Neural cell (in vitro differentiated cells): ENCODE measurements around the gene CUL3. TPM values are rescaled to one million over a fixed set of nuclear protein-coding genes. Genes with fewer than 3 reads are reported as not detected.
"Not testable (repeated sequence)": the region's sequence is repeated elsewhere in the genome, so short reads cannot be mapped to it uniquely, and the experiment has no call there.

Experiments used
- H2AFZ ChIP-seq: fragments of 200-600, 300-800 bp; sonication (generic), shearing (Covaris generic); 2 replicates; pipeline ENCODE4 v1.6.0; 2014; ENCODE audit warnings: low read depth, mild to moderate bottlenecking, antibody characterized with exemption, low read length, moderate library complexity
- H3F3A ChIP-seq: fragments of 200-600 bp; shearing (Covaris generic); 2 replicates; pipeline ENCODE4 v1.6.1; 2016; ENCODE audit warnings: mild to moderate bottlenecking, moderate library complexity, mixed read lengths, antibody characterized with exemption, low read length; ENCODE audit not compliant: insufficient read depth, poor library complexity, severe bottlenecking
- H3K27ac ChIP-seq: fragments of 200-600, 300-800 bp; sonication (generic), shearing (Covaris generic); 2 replicates; pipeline ENCODE4 v1.5.1; 2014; ENCODE audit warnings: mild to moderate bottlenecking, low read length, moderate library complexity
- H3K27me3 ChIP-seq: fragments of 300-800, 200-600 bp; sonication (generic), shearing (Covaris generic); 2 replicates; pipeline ENCODE4 v1.6.0; 2014; ENCODE audit warnings: mild to moderate bottlenecking, low read depth, low read length, moderate library complexity; ENCODE audit not compliant: insufficient read depth
- H3K36me3 ChIP-seq: fragments of 300-800, 200-600 bp; sonication (generic), shearing (Covaris generic); 2 replicates; pipeline ENCODE4 v1.5.1; 2014; ENCODE audit warnings: mild to moderate bottlenecking, antibody characterized with exemption, low read length, moderate library complexity; ENCODE audit not compliant: insufficient read depth
- H3K4me2 ChIP-seq: fragments of 300-800, 200-600 bp; sonication (generic), shearing (Covaris generic); 2 replicates; pipeline ENCODE4 v1.6.0; 2014; ENCODE audit warnings: mild to moderate bottlenecking, low read length
- H3K4me3 ChIP-seq: fragments of 300-800, 200-600 bp; sonication (generic), shearing (Covaris generic); 2 replicates; pipeline ENCODE4 v1.5.1; 2014; ENCODE audit warnings: mild to moderate bottlenecking, low read length, moderate library complexity
- H3K79me2 ChIP-seq: fragments of 200-600 bp; shearing (Covaris generic); replicated peaks from 2 replicates; pipeline ENCODE4 v1.6.0; 2014; ENCODE audit warnings: mild to moderate bottlenecking, low read length, moderate library complexity; ENCODE audit not compliant: insufficient read depth
- H3K9ac ChIP-seq: fragments of 300-800, 200-600 bp; sonication (generic), shearing (Covaris generic); 2 replicates; pipeline ENCODE4 v1.6.1; 2016; ENCODE audit warnings: mild to moderate bottlenecking, low read length, mixed read lengths
- H3K9me2 ChIP-seq: fragments of 200-600 bp; shearing (Covaris generic); 2 replicates; pipeline ENCODE4 v1.6.1; 2016; ENCODE audit warnings: mild to moderate bottlenecking, low read length, mixed read lengths; ENCODE audit not compliant: insufficient read depth
- H3K9me3 ChIP-seq: fragments of 200-600, 300-800 bp; sonication (generic), shearing (Covaris generic); 2 replicates; pipeline ENCODE4 v1.6.1; 2016; ENCODE audit warnings: mild to moderate bottlenecking, mixed run types, low read length, moderate library complexity, mixed read lengths
- H4K20me1 ChIP-seq: fragments of 200-600 bp; shearing (Covaris generic); 2 replicates; pipeline ENCODE4 v1.6.1; 2016; ENCODE audit warnings: mild to moderate bottlenecking, mixed run types; ENCODE audit not compliant: insufficient read depth
- CTCF ChIP-seq: fragments of 450-650 bp; IDR thresholded peaks from 2 replicates; pipeline ENCODE4 v1.5.1; 2014; ENCODE audit warnings: antibody characterized with exemption, mild to moderate bottlenecking, moderate library complexity; ENCODE audit not compliant: poor library complexity, severe bottlenecking
- EP300 ChIP-seq: fragments of 450-650 bp; conservative IDR thresholded peaks from 2 replicates; pipeline ENCODE4 v1.6.1; 2014; ENCODE audit warnings: antibody characterized with exemption, mild to moderate bottlenecking, moderate library complexity; ENCODE audit not compliant: poor library complexity, severe bottlenecking
- EZH2 ChIP-seq: fragments of 200-600, 300-800 bp; shearing (Covaris generic), sonication (generic); IDR thresholded peaks from 2 replicates; pipeline ENCODE4 v1.6.1; 2014; ENCODE audit warnings: antibody characterized with exemption, low read length, borderline replicate concordance, mild to moderate bottlenecking; ENCODE audit not compliant: insufficient read depth, poor library complexity, severe bottlenecking
- MXI1 ChIP-seq: fragments of 450-650 bp; conservative IDR thresholded peaks from 2 replicates; pipeline ENCODE4 v1.6.1; 2014; ENCODE audit warnings: antibody characterized with exemption, mild to moderate bottlenecking; ENCODE audit not compliant: poor library complexity, severe bottlenecking
- POLR2AphosphoS5 ChIP-seq: IDR thresholded peaks from 2 replicates; pipeline ENCODE4 v1.6.1; 2012
- RAD21 ChIP-seq: fragments of 450-650 bp; conservative IDR thresholded peaks from 2 replicates; pipeline ENCODE4 v1.6.1; 2014; ENCODE audit warnings: antibody characterized with exemption, mild to moderate bottlenecking, moderate library complexity
- REST ChIP-seq: IDR thresholded peaks from 2 replicates; pipeline ENCODE4 v1.6.1; 2012; ENCODE audit warnings: borderline replicate concordance
- SMC3 ChIP-seq: fragments of 450-650 bp; conservative IDR thresholded peaks from 2 replicates; pipeline ENCODE4 v1.6.1; 2014; ENCODE audit warnings: antibody characterized with exemption, mild to moderate bottlenecking, moderate library complexity; ENCODE audit not compliant: poor library complexity
- TAF1 ChIP-seq: IDR thresholded peaks from 2 replicates; pipeline ENCODE4 v1.6.1; 2012; ENCODE audit warnings: low read depth
- polyA plus RNA-seq: library from polyadenylated mRNA; depleted of rRNA; stranded (reverse); fragments of >200 nt; gene quantifications from 2 replicates; pipeline ENCODE4 v1.2.3, GENCODE V29; 2014

Gene CUL3
- polyA plus RNA-seq, 1 donor from 2014 or later: 53.9 TPM

DNA sequence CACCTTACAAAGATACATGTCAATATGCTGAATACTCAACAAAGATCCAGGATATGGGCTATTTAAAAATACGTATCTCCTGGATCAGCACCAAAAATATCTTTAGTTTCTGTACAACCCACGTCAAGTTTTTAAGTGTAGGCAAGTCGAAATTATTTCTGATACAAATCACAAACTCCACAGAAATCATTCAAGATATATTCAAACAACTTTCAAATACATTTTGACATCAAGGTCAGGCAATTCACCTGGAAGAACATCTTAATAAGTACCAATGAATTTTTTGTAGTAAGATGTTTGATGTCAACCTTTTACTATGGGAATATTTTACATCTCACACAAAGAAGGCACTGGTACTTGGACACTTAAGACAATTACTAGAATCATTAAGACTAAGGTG is 86.2 kb downstream of the CUL3 start:
- H3K9me2 ChIP-seq: no peaks in the 10 kb centered on the region
- H2AFZ ChIP-seq: no peak overlapping the region
- H3K27ac ChIP-seq: no peak overlapping the region
- no peaks in the 10 kb centered on the region for H3F3A ChIP-seq
- no peak overlapping the region for H3K9ac ChIP-seq
- no peaks in the 10 kb centered on the region for H4K20me1 ChIP-seq
- H3K9me3 ChIP-seq: no peaks in the 10 kb centered on the region
- H3K4me2 ChIP-seq: no peak overlapping the region
- no peaks in the 10 kb centered on the region for H3K27me3 ChIP-seq
- TF ChIP-seq MXI1 (no peak), POLR2AphosphoS5 (no peak), CTCF (no peak), EZH2 (no peak), SMC3 (no peak), EP300 (no peak), RAD21 (no peak), TAF1 (no peak), REST (no peak)
- H3K36me3 ChIP-seq: peaks cover 19% of the 10 kb centered on the region
- H3K4me3 ChIP-seq: no peak overlapping the region
- H3K79me2 ChIP-seq: no peaks in the 10 kb centered on the region

DNA sequence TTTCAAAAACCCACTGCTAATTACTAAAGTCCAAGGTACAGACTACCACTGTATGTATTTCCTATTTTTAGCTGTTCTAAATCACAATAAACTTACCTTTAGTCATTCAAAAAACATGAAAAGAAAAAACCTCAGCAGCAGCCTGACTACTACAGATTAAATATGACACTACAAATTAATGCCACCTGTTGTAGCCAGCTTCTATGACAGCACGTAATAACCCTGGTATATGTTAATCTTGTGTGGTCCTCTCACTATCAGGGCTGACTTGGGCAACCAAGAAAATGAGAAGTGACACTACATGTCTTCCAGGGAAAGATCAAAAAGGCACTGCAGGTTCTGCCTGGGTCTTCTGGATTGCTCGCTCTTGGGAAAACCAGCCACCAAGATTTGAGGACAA is 92.6 kb downstream of the CUL3 start:
- H3K27ac ChIP-seq: no peak overlapping the region
- no peak overlapping the region for H3K4me3 ChIP-seq
- no peak overlapping the region for H3K4me2 ChIP-seq
- no peaks in the 10 kb centered on the region for H4K20me1 ChIP-seq
- no peaks in the 10 kb centered on the region for H3K9me2 ChIP-seq
- no peaks in the 10 kb centered on the region for H3K9me3 ChIP-seq
- H3K27me3 ChIP-seq: no peaks in the 10 kb centered on the region
- TF ChIP-seq EP300 (no peak), CTCF (no peak), RAD21 (no peak), SMC3 (no peak), TAF1 (no peak), MXI1 (no peak), POLR2AphosphoS5 (no peak), REST (no peak), EZH2 (no peak)
- H3F3A ChIP-seq: no peaks in the 10 kb centered on the region
- H3K36me3 ChIP-seq: no peaks in the 10 kb centered on the region
- peaks cover 4% of the 10 kb centered on the region for H3K79me2 ChIP-seq
- H2AFZ ChIP-seq: no peak overlapping the region
- no peak overlapping the region for H3K9ac ChIP-seq

GRCh38 chr2:224487940-224488339 is 97.2 kb downstream of the CUL3 start:
- not testable (repeated sequence) for H3K9me3 ChIP-seq, H3F3A ChIP-seq, H3K27ac ChIP-seq, H3K36me3 ChIP-seq, H3K4me3 ChIP-seq, H3K9me2 ChIP-seq, H2AFZ ChIP-seq, H3K79me2 ChIP-seq, H3K4me2 ChIP-seq, H3K27me3 ChIP-seq, H3K9ac ChIP-seq, H4K20me1 ChIP-seq
